HG03460 (cell line): ENCODE results near the gene OSBPL10.
"Not testable (repeated sequence)": the region's sequence is repeated elsewhere in the genome, so short reads cannot be mapped to it uniquely, and the experiment has no call there.

Experiments
- ATAC-seq: cut with Tn5 transposase; IDR thresholded peaks from one replicate; pipeline ENCODE4 v1.9.1; 2021; ENCODE audit not compliant: unreplicated experiment

Gene OSBPL10

GRCh38 chr3:31819441-31819840, 161.6 kb downstream of the OSBPL10 start:
- ATAC-seq: no peak

- ATAC-seq: no peak
Observed at GRCh38 chr3:31817411-31817966, 163.6 kb downstream of the OSBPL10 start.

- ATAC-seq: no peak
Observed at GRCh38 chr3:31815631-31816440, 165.2 kb downstream of the OSBPL10 start.

- ATAC-seq: no peak
Observed at GRCh38 chr3:31815006-31815405, 166.1 kb downstream of the OSBPL10 start.

- ATAC-seq: no peak
Observed at GRCh38 chr3:31813686-31814085, 167.4 kb downstream of the OSBPL10 start.

- ATAC-seq: no peak
Observed at GRCh38 chr3:31813197-31813596, 167.9 kb downstream of the OSBPL10 start.

GRCh38 chr3:31810991-31811433, 170.1 kb downstream of the OSBPL10 start:
- ATAC-seq: no peak

GRCh38 chr3:31808143-31808720, 172.8 kb downstream of the OSBPL10 start:
- no peak for ATAC-seq

- no peak for ATAC-seq
Observed at GRCh38 chr3:31804251-31805051, 176.6 kb downstream of the OSBPL10 start.

- ATAC-seq: no peak
Observed at GRCh38 chr3:31802981-31803740, 177.9 kb downstream of the OSBPL10 start.

GRCh38 chr3:31800436-31800835, 180.6 kb downstream of the OSBPL10 start:
- no peak for ATAC-seq

GRCh38 chr3:31798840-31799239, 182.2 kb downstream of the OSBPL10 start:
- ATAC-seq: no peak

GRCh38 chr3:31793821-31794220, 187.2 kb downstream of the OSBPL10 start:
- no peak for ATAC-seq

GRCh38 chr3:31791090-31791430, 190.0 kb downstream of the OSBPL10 start:
- ATAC-seq: no peak

- ATAC-seq: no peak
Observed at GRCh38 chr3:31790193-31791089, 190.6 kb downstream of the OSBPL10 start.

GRCh38 chr3:31789429-31789828, 191.6 kb downstream of the OSBPL10 start:
- no peak for ATAC-seq

GRCh38 chr3:31785734-31786133, 195.3 kb downstream of the OSBPL10 start:
- no peak for ATAC-seq

- ATAC-seq: no peak
Observed at GRCh38 chr3:31785286-31785685, 195.8 kb downstream of the OSBPL10 start.

- ATAC-seq: not testable (repeated sequence)
Observed at GRCh38 chr3:31783851-31784250, 197.2 kb downstream of the OSBPL10 start.

- not testable (repeated sequence) for ATAC-seq
Observed at GRCh38 chr3:31782306-31782705, 198.8 kb downstream of the OSBPL10 start.
